SU-DHL-6 (cell line): Measurements from ENCODE around the gene SLC5A6.

Source experiments
- H2AFZ ChIP-seq: fragments of 200-600 bp; sonication (generic); 2 replicates; pipeline ENCODE4 v1.6.1; 2014; ENCODE audit warnings: low read depth, mild to moderate bottlenecking, moderate library complexity, mixed read lengths, antibody characterized with exemption, low read length; ENCODE audit not compliant: severe bottlenecking
- H3F3A ChIP-seq: fragments of 200-600 bp; shearing (Covaris generic); 2 replicates; pipeline ENCODE4 v1.6.0; 2016; ENCODE audit warnings: antibody characterized with exemption, mild to moderate bottlenecking; ENCODE audit not compliant: insufficient read depth
- H3K27ac ChIP-seq: fragments of 200-600 bp; sonication (generic); 2 replicates; pipeline ENCODE4 v1.5.1; 2016; ENCODE audit warnings: low read depth, mild to moderate bottlenecking, low read length, moderate library complexity, mixed read lengths
- H3K27me3 ChIP-seq: fragments of 200-600 bp; sonication (generic), shearing (Covaris generic); 2 replicates; pipeline ENCODE4 v1.6.0; 2014; ENCODE audit warnings: mild to moderate bottlenecking, low read length
- H3K36me3 ChIP-seq: fragments of 200-600 bp; sonication (generic); 2 replicates; pipeline ENCODE4 v1.6.1; 2014; ENCODE audit warnings: mild to moderate bottlenecking, low read length, mixed read lengths
- H3K4me2 ChIP-seq: fragments of 300-600, 200-600 bp; shearing (Covaris generic), sonication (generic); 2 replicates; pipeline ENCODE4 v1.6.0; 2014; ENCODE audit warnings: low read length, low read depth, mild to moderate bottlenecking; ENCODE audit not compliant: poor library complexity, severe bottlenecking
- H3K4me3 ChIP-seq: fragments of 200-600 bp; sonication (generic); 2 replicates; pipeline ENCODE4 v1.5.1; 2014; ENCODE audit warnings: antibody characterized with exemption, low read length, mild to moderate bottlenecking, mixed read lengths; ENCODE audit not compliant: insufficient read depth, poor library complexity, severe bottlenecking
- H3K79me2 ChIP-seq: fragments of 200-600 bp; sonication (generic); 2 replicates; pipeline ENCODE4 v1.6.1; 2014; ENCODE audit warnings: mild to moderate bottlenecking, low read length, moderate library complexity; ENCODE audit not compliant: insufficient read depth
- H3K9ac ChIP-seq: fragments of 200-600 bp; sonication (generic); 2 replicates; pipeline ENCODE4 v1.7.0; 2014; ENCODE audit warnings: mild to moderate bottlenecking, low read length
- H3K9me2 ChIP-seq: fragments of 200-600 bp; sonication (generic); replicated peaks from 2 replicates; pipeline ENCODE4 v1.6.1; 2014; ENCODE audit warnings: low read length; ENCODE audit not compliant: insufficient read depth
- H3K9me3 ChIP-seq: fragments of 200-600 bp; sonication (generic); 2 replicates; pipeline ENCODE4 v1.6.1; 2014; ENCODE audit warnings: low read length, mixed read lengths; ENCODE audit not compliant: insufficient read depth
- H4K20me1 ChIP-seq: fragments of 200-600 bp; sonication (generic); 2 replicates; pipeline ENCODE4 v1.6.1; 2014; ENCODE audit warnings: low read depth, mild to moderate bottlenecking, antibody characterized with exemption, low read length, moderate library complexity, mixed read lengths
- EZH2phosphoT487 ChIP-seq: fragments of 200-600 bp; sonication (generic), shearing (Covaris generic); conservative IDR thresholded peaks from 2 replicates; pipeline ENCODE4 v1.6.1; 2018; ENCODE audit warnings: mild to moderate bottlenecking, antibody characterized with exemption, low read length, moderate library complexity, mixed read lengths
- TF ChIP-seq, protein P1 (sequence below): fragments of 200-600 bp; sonication (generic); IDR thresholded peaks from one replicate; pipeline ENCODE4 v1.5.1; 2017; ENCODE audit warnings: antibody characterized with exemption, mild to moderate bottlenecking, low read length, moderate library complexity; ENCODE audit not compliant: insufficient read depth, poor library complexity, severe bottlenecking

The SLC5A6 gene

GRCh38 chr2:27152796-27153464 is 59.1 kb downstream of the SLC5A6 start:
- no peak for TF ChIP-seq EZH2phosphoT487
- TF ChIP-seq, protein P1, sequence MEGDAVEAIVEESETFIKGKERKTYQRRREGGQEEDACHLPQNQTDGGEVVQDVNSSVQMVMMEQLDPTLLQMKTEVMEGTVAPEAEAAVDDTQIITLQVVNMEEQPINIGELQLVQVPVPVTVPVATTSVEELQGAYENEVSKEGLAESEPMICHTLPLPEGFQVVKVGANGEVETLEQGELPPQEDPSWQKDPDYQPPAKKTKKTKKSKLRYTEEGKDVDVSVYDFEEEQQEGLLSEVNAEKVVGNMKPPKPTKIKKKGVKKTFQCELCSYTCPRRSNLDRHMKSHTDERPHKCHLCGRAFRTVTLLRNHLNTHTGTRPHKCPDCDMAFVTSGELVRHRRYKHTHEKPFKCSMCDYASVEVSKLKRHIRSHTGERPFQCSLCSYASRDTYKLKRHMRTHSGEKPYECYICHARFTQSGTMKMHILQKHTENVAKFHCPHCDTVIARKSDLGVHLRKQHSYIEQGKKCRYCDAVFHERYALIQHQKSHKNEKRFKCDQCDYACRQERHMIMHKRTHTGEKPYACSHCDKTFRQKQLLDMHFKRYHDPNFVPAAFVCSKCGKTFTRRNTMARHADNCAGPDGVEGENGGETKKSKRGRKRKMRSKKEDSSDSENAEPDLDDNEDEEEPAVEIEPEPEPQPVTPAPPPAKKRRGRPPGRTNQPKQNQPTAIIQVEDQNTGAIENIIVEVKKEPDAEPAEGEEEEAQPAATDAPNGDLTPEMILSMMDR, result no peak
- no peak overlapping the region for H2AFZ ChIP-seq

GRCh38 chr2:27152102-27152795 is 59.8 kb downstream of the SLC5A6 start:
- no peaks in the 10 kb centered on the region for H3K36me3 ChIP-seq
- no peak overlapping the region for H3K4me2 ChIP-seq
- H3K27me3 ChIP-seq, result no peaks in the 10 kb centered on the region
- H3K79me2 ChIP-seq, result no peaks in the 10 kb centered on the region
- no peak overlapping the region for H3K9ac ChIP-seq
- H4K20me1 ChIP-seq, result no peaks in the 10 kb centered on the region
- no peak overlapping the region for H2AFZ ChIP-seq
- no peak overlapping the region for H3K27ac ChIP-seq
- H3K9me3 ChIP-seq, result no peaks in the 10 kb centered on the region
- H3F3A ChIP-seq, result no peaks in the 10 kb centered on the region
- no peaks in the 10 kb centered on the region for H3K9me2 ChIP-seq
- TF ChIP-seq, protein P1, result no peak
- no peak for TF ChIP-seq EZH2phosphoT487
- no peak overlapping the region for H3K4me3 ChIP-seq

More at GRCh38 chr2:27152796-27153464, 59.1 kb downstream of the SLC5A6 start:
- no peaks in the 10 kb centered on the region for H3K79me2 ChIP-seq
- H3K9ac ChIP-seq, result no peak overlapping the region
- no peaks in the 10 kb centered on the region for H3K9me3 ChIP-seq
- H3K27me3 ChIP-seq, result no peaks in the 10 kb centered on the region
- no peaks in the 10 kb centered on the region for H3F3A ChIP-seq
- H3K36me3 ChIP-seq, result no peaks in the 10 kb centered on the region
- H3K9me2 ChIP-seq, result no peaks in the 10 kb centered on the region
- no peaks in the 10 kb centered on the region for H4K20me1 ChIP-seq
- no peak overlapping the region for H3K4me3 ChIP-seq
- H3K27ac ChIP-seq, result no peak overlapping the region
- no peak overlapping the region for H3K4me2 ChIP-seq

DNA sequence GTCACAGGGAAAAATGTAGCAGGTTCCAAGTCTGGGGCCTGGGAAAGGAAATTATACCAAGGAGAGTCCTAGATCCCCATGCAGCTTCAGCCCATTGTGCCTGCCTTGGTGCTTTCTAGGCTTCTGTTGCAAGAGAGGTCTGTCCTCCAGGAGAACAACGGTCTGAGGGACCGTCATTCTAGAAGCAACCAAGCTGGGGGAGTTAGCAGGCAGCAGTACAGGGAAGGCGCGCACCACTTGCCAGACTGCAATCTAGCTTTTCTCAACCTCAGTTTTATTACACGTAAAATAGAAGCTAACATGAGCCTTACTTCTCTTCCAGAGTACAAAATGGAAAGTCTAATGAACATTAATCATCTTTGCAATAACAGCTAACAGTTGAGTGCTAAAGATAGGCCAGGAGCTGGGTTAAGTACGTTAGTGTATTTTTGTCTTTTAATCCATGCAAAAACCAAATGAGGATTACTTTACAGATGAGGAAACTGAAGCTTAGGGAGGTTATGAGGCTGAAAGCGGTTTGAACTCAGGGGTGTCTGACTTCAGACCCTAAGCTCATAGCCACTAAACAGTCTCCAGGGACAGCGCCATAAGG is 61.3 kb downstream of the SLC5A6 start:
- no peaks in the 10 kb centered on the region for H3K79me2 ChIP-seq
- H3K9me2 ChIP-seq, result no peaks in the 10 kb centered on the region
- no peak for TF ChIP-seq EZH2phosphoT487
- TF ChIP-seq, protein P1, result no peak
- no peak overlapping the region for H2AFZ ChIP-seq
- H3K4me3 ChIP-seq, result no peak overlapping the region
- no peaks in the 10 kb centered on the region for H4K20me1 ChIP-seq
- no peaks in the 10 kb centered on the region for H3K36me3 ChIP-seq
- no peaks in the 10 kb centered on the region for H3K27me3 ChIP-seq
- H3K27ac ChIP-seq, result no peak overlapping the region
- no peak overlapping the region for H3K9ac ChIP-seq
- H3K4me2 ChIP-seq, result no peak overlapping the region
- no peaks in the 10 kb centered on the region for H3K9me3 ChIP-seq
- no peaks in the 10 kb centered on the region for H3F3A ChIP-seq
